Measurements from ENCODE around the gene DCST2.

Gene DCST2

GRCh38 chr1:155049651-155050559, 16.3 kb upstream of the DCST2 start:
- ChIA-PET CTCF (interaction anchor here (0.9 to 22.6 kb wide), 9 partner anchors 4 to 94 kb away, joined by 3 to 368 read pairs (median 4); partner anchors contain the start of genes ADAM15, EFNA4 and PBXIP1), POLR2A (interaction anchor here (1.7 kb wide), 1 partner anchor 34 kb away, joined by 3 read pairs; no protein-coding TSS in a partner anchor)
- no peak for DNase-seq
- Histone ChIP-seq H3K9me3 (ENCODE audit: control extremely low read depth in 1 of 5, control insufficient read depth in 4 of 5, insufficient read depth in 2 of 5, low read depth in 1 of 5, low read length in 4 of 5) (no peaks in the 10 kb centered on the region), H3K27ac (ENCODE audit: insufficient read depth in 1 of 2, low read depth in 1 of 2, low read length in 2 of 2, poor library complexity in 1 of 2, severe bottlenecking in 2 of 2) (no peak overlapping the region), H3K4me1 (ENCODE audit: control extremely low read depth in 1 of 4, control insufficient read depth in 4 of 4, insufficient read depth in 4 of 4, low read length in 3 of 4) (peaks cover 6 to 49% (median 46%) of the 10 kb centered on the region in 4 experiments), H3K36me3 (ENCODE audit: control insufficient read depth in 4 of 4, insufficient read depth in 4 of 4, low read length in 3 of 4) (peaks cover 0 to 9% (median 1%) of the 10 kb centered on the region in 4 experiments), H3K27me3 (replicated peaks in 2 of 5; ENCODE audit: control insufficient read depth in 4 of 5, insufficient read depth in 5 of 5, low read length in 4 of 5) (no peaks in the 10 kb centered on the region), H3K4me3 (ENCODE audit: control insufficient read depth in 1 of 7, extremely low read depth in 1 of 7, insufficient read depth in 4 of 7, low read depth in 2 of 7, low read length in 6 of 7) (peak overlapping the region in 6 of 7 experiments; percentile 62 to 88 (median 78))
- WGBS (ENCODE audit: insufficient coverage) = 34% methylated on average over 7 of the region's 10 CpGs

GRCh38 chr1:155048449-155049334, 15.1 kb upstream of the DCST2 start:
- Histone ChIP-seq H3K27ac (ENCODE audit: insufficient read depth in 1 of 2, low read depth in 1 of 2, low read length in 2 of 2, poor library complexity in 1 of 2, severe bottlenecking in 2 of 2) (no peak overlapping the region), H3K9me3 (ENCODE audit: control extremely low read depth in 1 of 5, control insufficient read depth in 4 of 5, insufficient read depth in 2 of 5, low read depth in 1 of 5, low read length in 4 of 5) (no peaks in the 10 kb centered on the region), H3K27me3 (replicated peaks in 2 of 5; ENCODE audit: control insufficient read depth in 4 of 5, insufficient read depth in 5 of 5, low read length in 4 of 5) (no peaks in the 10 kb centered on the region), H3K36me3 (ENCODE audit: control insufficient read depth in 4 of 4, insufficient read depth in 4 of 4, low read length in 3 of 4) (peaks cover 0 to under 1% (median 0%) of the 10 kb centered on the region in 4 experiments), H3K4me1 (ENCODE audit: control extremely low read depth in 1 of 4, control insufficient read depth in 4 of 4, insufficient read depth in 4 of 4, low read length in 3 of 4) (peaks cover 7 to 49% (median 47%) of the 10 kb centered on the region in 4 experiments), H3K4me3 (ENCODE audit: control insufficient read depth in 1 of 7, extremely low read depth in 1 of 7, insufficient read depth in 4 of 7, low read depth in 2 of 7, low read length in 6 of 7) (no peak overlapping the region)
- 97% methylated on average over 6 of the region's 8 CpGs for WGBS (ENCODE audit: insufficient coverage)
- POLR2A ChIA-PET = no interaction called here
- CTCF ChIA-PET = interaction anchor here (0.9 to 19.3 kb wide), 7 partner anchors 10 to 136 kb away, joined by 3 to 368 read pairs (median 3); partner anchors contain the start of genes ADAM15, EFNA4 and PBXIP1
- no peak for DNase-seq

GRCh38 chr1:155044812-155045657, 11.5 kb upstream of the DCST2 start:
- no peaks in the 10 kb centered on the region for H3K36me3 ChIP-seq (ENCODE audit: control insufficient read depth in 4 of 4, insufficient read depth in 4 of 4, low read length in 3 of 4)
- ChIA-PET POLR2A (interaction anchor here (0.6 to 0.8 kb wide), 2 partner anchors 27 to 144 kb away, joined by 3 read pairs; no protein-coding TSS in a partner anchor), CTCF (interaction anchor here (0.7 to 19.3 kb wide), 21 partner anchors 12 to 486 kb away, joined by 3 to 368 read pairs (median 5); partner anchors contain the start of genes ADAM15, EFNA4, KRTCAP2 and LENEP)
- WGBS (ENCODE audit: insufficient coverage) = 55% methylated on average over 6 of the region's 7 CpGs
- no peaks in the 10 kb centered on the region for H3K9me3 ChIP-seq (ENCODE audit: control extremely low read depth in 1 of 5, control insufficient read depth in 4 of 5, insufficient read depth in 2 of 5, low read depth in 1 of 5, low read length in 4 of 5)
- no peak overlapping the region for H3K4me3 ChIP-seq (ENCODE audit: control insufficient read depth in 1 of 7, extremely low read depth in 1 of 7, insufficient read depth in 4 of 7, low read depth in 2 of 7, low read length in 6 of 7)
- DNase-seq = peak; percentile 78 to 91 (median 91)
- H3K4me1 ChIP-seq (ENCODE audit: control extremely low read depth in 1 of 4, control insufficient read depth in 4 of 4, insufficient read depth in 4 of 4, low read length in 3 of 4) = peaks cover 3 to 19% (median 13%) of the 10 kb centered on the region in 4 experiments
- no peaks in the 10 kb centered on the region for H3K27me3 ChIP-seq (replicated peaks in 2 of 5; ENCODE audit: control insufficient read depth in 4 of 5, insufficient read depth in 5 of 5, low read length in 4 of 5)
- H3K27ac ChIP-seq (ENCODE audit: insufficient read depth in 1 of 2, low read depth in 1 of 2, low read length in 2 of 2, poor library complexity in 1 of 2, severe bottlenecking in 2 of 2) = no peak overlapping the region

DNA sequence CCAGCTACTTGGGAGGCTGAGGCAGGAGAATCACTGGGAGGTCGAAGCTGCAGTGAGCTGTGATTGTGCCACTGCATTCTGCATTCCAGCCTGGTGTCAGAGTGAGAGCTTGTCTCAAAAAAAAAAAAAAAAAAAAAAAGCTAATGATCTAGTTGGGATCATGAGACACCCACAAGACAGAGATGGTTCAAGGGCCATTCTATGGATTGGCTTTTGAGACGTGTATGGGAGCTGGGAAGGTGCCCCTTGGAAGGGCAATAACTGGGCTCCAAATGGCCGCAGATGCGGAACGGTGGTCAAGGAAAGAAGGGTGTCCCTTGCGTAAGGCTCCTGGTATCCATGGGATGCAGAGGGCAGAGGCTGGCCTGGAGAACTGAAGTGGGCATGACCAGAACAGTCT, 10.8 kb upstream of the DCST2 start:
- ChIA-PET POLR2A (interaction anchor here (0.6 to 0.8 kb wide), 2 partner anchors 27 to 143 kb away, joined by 3 read pairs; no protein-coding TSS in a partner anchor), CTCF (interaction anchor here (0.7 to 19.3 kb wide), 22 partner anchors 10 to 485 kb away, joined by 3 to 368 read pairs (median 6); partner anchors contain the start of genes ADAM15, EFNA4, KRTCAP2 and LENEP)
- DNase-seq = no peak
- Histone ChIP-seq H3K9me3 (ENCODE audit: control extremely low read depth in 1 of 5, control insufficient read depth in 4 of 5, insufficient read depth in 2 of 5, low read depth in 1 of 5, low read length in 4 of 5) (no peaks in the 10 kb centered on the region), H3K27me3 (replicated peaks in 2 of 5; ENCODE audit: control insufficient read depth in 4 of 5, insufficient read depth in 5 of 5, low read length in 4 of 5) (no peaks in the 10 kb centered on the region), H3K4me1 (ENCODE audit: control extremely low read depth in 1 of 4, control insufficient read depth in 4 of 4, insufficient read depth in 4 of 4, low read length in 3 of 4) (peaks cover 3 to 17% (median 12%) of the 10 kb centered on the region in 4 experiments), H3K36me3 (ENCODE audit: control insufficient read depth in 4 of 4, insufficient read depth in 4 of 4, low read length in 3 of 4) (no peaks in the 10 kb centered on the region), H3K4me3 (ENCODE audit: control insufficient read depth in 1 of 7, extremely low read depth in 1 of 7, insufficient read depth in 4 of 7, low read depth in 2 of 7, low read length in 6 of 7) (no peak overlapping the region), H3K27ac (ENCODE audit: insufficient read depth in 1 of 2, low read depth in 1 of 2, low read length in 2 of 2, poor library complexity in 1 of 2, severe bottlenecking in 2 of 2) (no peak overlapping the region)
- 93% methylated on average over 6 of the region's 6 CpGs for WGBS (ENCODE audit: insufficient coverage)

- CTCF ChIA-PET = interaction anchor here (0.8 to 19.3 kb wide), 18 partner anchors 9 to 484 kb away, joined by 3 to 368 read pairs (median 8); partner anchors contain the start of genes ADAM15, DCST1, DCST2 and EFNA4
- POLR2A ChIA-PET = no interaction called here
- no CpG with 5 or more reads among the region's 3 CpGs for WGBS (ENCODE audit: insufficient coverage)
Observed at GRCh38 chr1:155043793-155044192, 10.2 kb upstream of the DCST2 start.

DNA sequence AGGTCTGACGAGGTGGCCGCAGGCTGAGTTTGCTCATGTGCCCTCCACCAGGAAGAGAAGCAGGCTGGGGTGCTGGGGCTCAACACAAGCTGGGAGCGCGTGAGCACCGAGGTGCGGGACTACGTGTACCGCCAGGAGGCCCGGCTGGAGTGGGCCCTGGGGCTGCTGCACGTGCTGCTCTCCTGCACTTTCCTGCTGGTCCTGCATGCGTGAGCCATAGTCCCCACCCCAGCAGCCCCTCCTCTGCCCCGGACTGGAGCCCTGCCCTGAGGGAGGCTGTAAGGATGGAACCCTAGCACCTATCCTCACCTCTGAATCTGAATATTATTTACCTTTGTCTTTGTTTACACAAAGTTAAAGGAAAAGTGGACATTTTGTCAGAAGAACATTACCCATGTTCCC, 9.7 kb upstream of the DCST2 start:
- ChIA-PET CTCF (interaction anchor here (0.8 to 19.3 kb wide), 13 partner anchors 9 to 374 kb away, joined by 3 to 368 read pairs (median 8); partner anchors contain the start of genes ADAM15, DCST1, DCST2 and EFNA4), POLR2A (no interaction called here)
- Histone ChIP-seq H3K27ac (ENCODE audit: insufficient read depth in 1 of 2, low read depth in 1 of 2, low read length in 2 of 2, poor library complexity in 1 of 2, severe bottlenecking in 2 of 2) (no peak overlapping the region), H3K4me3 (ENCODE audit: control insufficient read depth in 1 of 7, extremely low read depth in 1 of 7, insufficient read depth in 4 of 7, low read depth in 2 of 7, low read length in 6 of 7) (no peak overlapping the region), H3K9me3 (ENCODE audit: control extremely low read depth in 1 of 5, control insufficient read depth in 4 of 5, insufficient read depth in 2 of 5, low read depth in 1 of 5, low read length in 4 of 5) (no peaks in the 10 kb centered on the region), H3K27me3 (replicated peaks in 2 of 5; ENCODE audit: control insufficient read depth in 4 of 5, insufficient read depth in 5 of 5, low read length in 4 of 5) (no peaks in the 10 kb centered on the region), H3K4me1 (ENCODE audit: control extremely low read depth in 1 of 4, control insufficient read depth in 4 of 4, insufficient read depth in 4 of 4, low read length in 3 of 4) (peaks cover 8 to 28% (median 23%) of the 10 kb centered on the region in 4 experiments), H3K36me3 (ENCODE audit: control insufficient read depth in 4 of 4, insufficient read depth in 4 of 4, low read length in 3 of 4) (no peaks in the 10 kb centered on the region)
- WGBS (ENCODE audit: insufficient coverage) = 97% methylated on average over 10 of the region's 12 CpGs
- DNase-seq = no peak

More at GRCh38 chr1:155043793-155044192, 10.2 kb upstream of the DCST2 start:
- Histone ChIP-seq H3K27me3 (replicated peaks in 2 of 5; ENCODE audit: control insufficient read depth in 4 of 5, insufficient read depth in 5 of 5, low read length in 4 of 5) (no peaks in the 10 kb centered on the region), H3K9me3 (ENCODE audit: control extremely low read depth in 1 of 5, control insufficient read depth in 4 of 5, insufficient read depth in 2 of 5, low read depth in 1 of 5, low read length in 4 of 5) (no peaks in the 10 kb centered on the region), H3K27ac (ENCODE audit: insufficient read depth in 1 of 2, low read depth in 1 of 2, low read length in 2 of 2, poor library complexity in 1 of 2, severe bottlenecking in 2 of 2) (no peak overlapping the region), H3K36me3 (ENCODE audit: control insufficient read depth in 4 of 4, insufficient read depth in 4 of 4, low read length in 3 of 4) (no peaks in the 10 kb centered on the region), H3K4me1 (ENCODE audit: control extremely low read depth in 1 of 4, control insufficient read depth in 4 of 4, insufficient read depth in 4 of 4, low read length in 3 of 4) (peaks cover 6 to 23% (median 18%) of the 10 kb centered on the region in 4 experiments), H3K4me3 (ENCODE audit: control insufficient read depth in 1 of 7, extremely low read depth in 1 of 7, insufficient read depth in 4 of 7, low read depth in 2 of 7, low read length in 6 of 7) (no peak overlapping the region)
- DNase-seq = no peak
